Ascending aorta (tissue), 2 donors: Measurements from ENCODE around the gene SLC22A23. TPM values are rescaled to one million over a fixed set of nuclear protein-coding genes. Genes with fewer than 3 reads are reported as not detected.

Experiments used
- DNase-seq, 2 donors: peaks; one replicate each; pipeline ENCODE4 v3.0.0-alpha.2; 2019; ENCODE audit warnings: low spot score in 2 of 2
- H3K27ac ChIP-seq, 2 donors: fragments of 200-600 bp; sonication (generic); one replicate each; pipeline ENCODE4 v1.5.1; 2016 to 2017; ENCODE audit warnings: mild to moderate bottlenecking in 1 of 2
- H3K27me3 ChIP-seq: fragments of 200-600 bp; sonication (generic); one replicate; pipeline ENCODE4 v1.5.1; 2017
- H3K36me3 ChIP-seq, 2 donors: fragments of 200-600 bp; sonication (generic); one replicate each; pipeline ENCODE4 v1.5.1; 2016
- H3K4me1 ChIP-seq, 2 donors: fragments of 200-600 bp; sonication (generic); one replicate each; pipeline ENCODE4 v1.5.1; 2016 to 2017; ENCODE audit warnings: mild to moderate bottlenecking in 1 of 2
- H3K4me3 ChIP-seq, 2 donors: fragments of 200-600 bp; sonication (generic); one replicate each; pipeline ENCODE4 v1.5.1; 2016 to 2017; ENCODE audit warnings: mild to moderate bottlenecking in 1 of 2
- H3K9me3 ChIP-seq, 2 donors: fragments of 200-600 bp; sonication (generic); one replicate each; pipeline ENCODE4 v1.5.1; 2016
- intact Hi-C: fragments of 100-400 bp; cut with DNase I; formaldehyde crosslinking; loops from one replicate; pipeline ENCODE4 v1.15.1; 2023
- total RNA-seq: library from RNA; depleted of rRNA; stranded (reverse); fragments of >200 nt; gene quantifications from one replicate; pipeline ENCODE4 v1.1.0, GENCODE V29; 2016
- TF ChIP-seq, protein P1 (sequence below), 3 experiments: fragments of 200-600 bp in 2 of 3; fragments of 450-650 bp in 1 of 3; sonication (generic) in 2 of 3; IDR thresholded peaks; one replicate each; pipeline ENCODE4 v1.5.1; 2016 to 2019; ENCODE audit warnings: antibody characterized with exemption in 3 of 3, mild to moderate bottlenecking in 1 of 3, moderate library complexity in 1 of 3

Gene SLC22A23
- total RNA-seq, 1 donor from 2014 or later: 42.0 TPM

DNA sequence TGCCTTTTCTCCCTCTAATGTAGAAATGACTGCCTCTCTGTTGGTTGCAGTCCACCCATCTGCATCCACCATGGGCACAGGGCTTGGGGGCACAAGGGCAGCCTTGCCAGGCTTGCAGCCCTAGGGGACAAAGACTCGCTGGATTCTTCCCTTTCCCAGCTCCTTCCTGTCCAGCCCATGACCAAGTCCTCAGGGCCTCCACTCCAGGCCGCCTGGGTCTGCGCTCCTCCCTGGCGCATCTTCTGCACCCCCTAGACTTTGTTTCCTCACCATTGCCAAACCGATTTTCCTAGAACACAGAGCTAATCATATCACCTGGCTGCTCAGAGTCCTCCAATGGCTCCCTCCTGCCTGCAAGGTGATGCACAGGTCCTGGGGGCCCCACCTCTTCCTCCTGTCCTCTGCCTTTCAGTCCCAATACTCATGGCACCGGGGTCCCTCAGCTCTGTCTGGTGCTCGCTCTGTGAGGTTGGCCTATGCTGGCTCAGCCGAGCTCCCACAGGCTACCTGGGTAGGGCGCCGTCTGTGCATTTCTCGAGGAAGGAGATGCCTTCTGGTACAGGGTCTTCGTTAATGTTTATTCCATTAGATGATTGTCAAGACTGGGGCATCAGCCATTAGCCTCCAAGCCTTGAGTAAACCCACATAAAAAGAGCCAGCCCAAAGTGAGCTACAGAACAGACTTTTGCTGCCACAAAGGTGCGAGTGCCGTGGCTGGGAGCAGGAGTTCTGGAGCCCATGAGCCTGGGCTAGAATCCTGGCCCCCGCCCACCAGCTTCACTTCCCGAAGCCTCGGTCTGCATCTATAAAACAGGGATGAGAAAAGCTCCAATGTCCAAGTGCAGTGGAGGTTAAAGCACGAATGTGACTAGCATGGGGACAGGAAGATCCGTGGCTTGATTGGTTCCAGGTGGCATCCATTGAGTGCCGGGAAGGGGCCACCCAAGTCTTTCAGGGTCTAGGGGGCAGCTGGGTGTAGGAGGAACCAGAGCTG, 180.4 kb downstream of the SLC22A23 start:
- Histone ChIP-seq H3K36me3 (peaks cover 10 to 11% of the 10 kb centered on the region in 2 donors), H3K27me3 (no peaks in the 10 kb centered on the region), H3K9me3 (no peaks in the 10 kb centered on the region), H3K4me1 (peaks cover 0 to 2% of the 10 kb centered on the region in 2 donors), H3K27ac (no peak overlapping the region), H3K4me3 (no peak overlapping the region)
- intact Hi-C loops: loop anchor here (5.0 kb wide), 3 partner anchors 716 to 881 kb away; no protein-coding TSS in a partner anchor
- DNase-seq: no peak
- TF ChIP-seq, protein P1, sequence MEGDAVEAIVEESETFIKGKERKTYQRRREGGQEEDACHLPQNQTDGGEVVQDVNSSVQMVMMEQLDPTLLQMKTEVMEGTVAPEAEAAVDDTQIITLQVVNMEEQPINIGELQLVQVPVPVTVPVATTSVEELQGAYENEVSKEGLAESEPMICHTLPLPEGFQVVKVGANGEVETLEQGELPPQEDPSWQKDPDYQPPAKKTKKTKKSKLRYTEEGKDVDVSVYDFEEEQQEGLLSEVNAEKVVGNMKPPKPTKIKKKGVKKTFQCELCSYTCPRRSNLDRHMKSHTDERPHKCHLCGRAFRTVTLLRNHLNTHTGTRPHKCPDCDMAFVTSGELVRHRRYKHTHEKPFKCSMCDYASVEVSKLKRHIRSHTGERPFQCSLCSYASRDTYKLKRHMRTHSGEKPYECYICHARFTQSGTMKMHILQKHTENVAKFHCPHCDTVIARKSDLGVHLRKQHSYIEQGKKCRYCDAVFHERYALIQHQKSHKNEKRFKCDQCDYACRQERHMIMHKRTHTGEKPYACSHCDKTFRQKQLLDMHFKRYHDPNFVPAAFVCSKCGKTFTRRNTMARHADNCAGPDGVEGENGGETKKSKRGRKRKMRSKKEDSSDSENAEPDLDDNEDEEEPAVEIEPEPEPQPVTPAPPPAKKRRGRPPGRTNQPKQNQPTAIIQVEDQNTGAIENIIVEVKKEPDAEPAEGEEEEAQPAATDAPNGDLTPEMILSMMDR (IDR thresholded peaks at IDR 0.05): no peak

DNA sequence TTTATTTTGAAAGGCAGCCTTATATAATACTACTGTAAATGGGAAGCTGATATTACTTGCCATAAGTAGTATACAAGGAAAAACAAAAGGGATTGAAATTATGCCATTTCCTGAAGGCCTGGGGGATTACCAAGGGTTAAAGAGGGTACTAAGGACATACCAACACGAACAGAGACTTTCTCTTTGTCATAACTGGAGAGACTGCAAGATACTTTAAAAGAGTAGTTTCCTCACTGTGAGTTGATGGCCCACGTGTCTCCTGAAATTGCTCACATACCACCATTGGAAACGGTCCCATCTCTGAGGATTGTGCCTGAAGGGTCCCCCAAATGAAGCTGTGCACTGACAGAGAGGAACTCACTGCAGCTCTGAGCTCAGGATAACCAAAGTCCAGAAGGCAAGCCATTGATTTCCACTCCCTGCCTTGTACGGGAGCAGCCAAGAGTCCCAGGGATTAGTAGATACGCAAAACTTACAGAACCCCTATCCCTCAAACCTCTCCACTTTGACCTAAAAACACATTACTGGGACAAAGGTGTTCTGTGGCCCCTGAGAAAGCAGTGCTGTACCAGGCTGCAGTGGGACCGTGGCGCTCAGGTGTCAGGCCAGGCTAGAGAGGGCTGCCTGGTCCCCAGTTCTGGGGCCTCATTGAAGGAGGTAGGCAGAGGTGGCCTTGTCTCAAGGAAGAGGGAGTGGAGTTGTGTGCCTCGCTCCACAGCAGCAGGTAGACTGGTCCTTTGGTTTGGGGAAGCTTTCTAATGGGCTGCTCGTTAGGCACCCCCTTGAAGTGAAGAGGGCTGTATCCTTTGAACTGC, 182.9 kb downstream of the SLC22A23 start:
- no peak for DNase-seq
- Histone ChIP-seq H3K4me1 (no peaks in the 10 kb centered on the region), H3K9me3 (no peaks in the 10 kb centered on the region), H3K27ac (no peak overlapping the region), H3K4me3 (no peak overlapping the region), H3K27me3 (no peaks in the 10 kb centered on the region), H3K36me3 (peaks cover 24 to 34% of the 10 kb centered on the region in 2 donors)
- intact Hi-C loops: no loop called here
- TF ChIP-seq, protein P1 (IDR thresholded peaks at IDR 0.05): no peak

DNA sequence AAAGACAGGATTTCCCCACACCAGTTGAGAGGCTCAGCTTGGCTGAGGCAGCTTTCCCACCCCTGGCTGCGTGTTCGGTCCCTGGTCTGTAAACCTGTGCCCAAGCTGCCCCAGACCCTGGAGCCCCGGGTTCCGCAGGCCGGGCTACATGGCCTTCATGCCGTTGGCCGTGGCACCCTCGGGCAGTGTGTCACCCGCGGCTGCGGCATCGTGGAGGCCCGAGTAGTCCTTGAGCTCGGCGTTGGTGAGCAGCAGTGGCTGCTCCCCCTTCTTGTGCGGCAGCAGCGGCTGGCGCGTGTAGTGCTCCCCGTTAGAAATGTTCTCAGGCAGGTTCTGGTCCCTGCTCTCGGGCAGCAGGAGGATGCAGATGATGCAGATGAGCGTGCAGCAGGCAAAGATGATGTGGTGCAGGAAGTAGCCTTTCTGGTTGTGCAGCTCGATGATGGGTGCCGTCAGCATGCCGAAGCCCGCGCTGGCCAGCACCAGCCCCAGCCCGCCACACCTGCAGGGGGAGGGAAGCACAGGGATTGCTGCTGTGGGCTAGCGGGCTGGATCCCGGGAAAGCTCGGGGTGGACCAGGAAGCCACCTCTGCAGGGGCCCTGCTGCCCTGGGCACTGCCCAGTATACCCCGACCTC, 183.8 kb downstream of the SLC22A23 start:
- TF ChIP-seq, protein P1 (IDR thresholded peaks at IDR 0.05): no peak
- peaks cover 24 to 38% of the 10 kb centered on the region in 2 donors for H3K36me3 ChIP-seq
- H3K27me3 ChIP-seq: no peaks in the 10 kb centered on the region
- no peak overlapping the region for H3K27ac ChIP-seq
- intact Hi-C loops: no loop called here
- H3K4me1 ChIP-seq: no peaks in the 10 kb centered on the region
- DNase-seq: no peak
- H3K9me3 ChIP-seq: no peaks in the 10 kb centered on the region
- no peak overlapping the region for H3K4me3 ChIP-seq

DNA sequence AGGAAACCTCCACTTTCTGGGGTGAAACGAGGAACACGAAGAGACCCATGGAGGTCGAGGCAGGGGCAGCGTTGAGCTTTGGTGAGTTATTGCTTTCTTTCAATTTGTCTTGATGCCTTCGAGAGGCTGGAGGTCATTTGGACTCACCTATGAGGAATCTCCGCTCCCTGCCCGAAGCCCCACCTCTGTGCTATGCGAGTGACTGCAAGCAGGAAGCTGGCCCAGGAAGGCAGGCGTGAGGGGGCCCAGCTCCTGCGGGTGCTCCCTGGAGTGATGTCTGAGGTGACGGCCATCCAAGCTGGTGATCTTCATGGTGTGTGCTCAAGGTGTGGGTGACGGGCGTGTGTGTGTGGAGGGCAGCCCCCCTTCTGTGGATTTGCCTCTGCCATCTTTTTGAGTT, 185.1 kb downstream of the SLC22A23 start:
- H3K4me3 ChIP-seq: no peak overlapping the region
- no peaks in the 10 kb centered on the region for H3K9me3 ChIP-seq
- H3K4me1 ChIP-seq: no peaks in the 10 kb centered on the region
- no peaks in the 10 kb centered on the region for H3K27me3 ChIP-seq
- H3K36me3 ChIP-seq: peaks cover 24 to 39% of the 10 kb centered on the region in 2 donors
- TF ChIP-seq, protein P1 (IDR thresholded peaks at IDR 0.05): no peak
- intact Hi-C loops: no loop called here
- DNase-seq: no peak
- H3K27ac ChIP-seq: no peak overlapping the region

DNA sequence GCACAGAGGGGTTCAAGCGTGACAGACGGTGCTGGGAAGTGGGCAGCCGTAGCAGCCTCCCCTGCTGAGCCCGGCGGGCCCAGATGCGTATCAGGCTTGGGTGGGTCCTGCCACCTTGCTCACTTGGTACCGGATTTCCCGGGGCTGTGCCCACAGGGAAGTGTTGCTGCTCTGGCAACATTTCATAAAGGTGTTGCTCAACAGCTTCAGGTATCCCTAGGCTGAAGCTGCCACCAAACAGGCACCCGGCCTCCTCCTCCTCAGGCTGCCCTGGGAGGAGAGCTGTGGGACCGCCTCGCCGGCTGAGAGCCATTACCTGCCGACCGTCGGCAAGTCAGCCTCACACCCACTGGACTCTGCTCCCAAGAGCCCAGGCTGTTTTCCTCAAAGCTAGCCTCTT, 186.6 kb downstream of the SLC22A23 start:
- Histone ChIP-seq H3K9me3 (no peaks in the 10 kb centered on the region), H3K4me1 (no peaks in the 10 kb centered on the region), H3K27me3 (no peaks in the 10 kb centered on the region), H3K27ac (no peak overlapping the region), H3K36me3 (peaks cover 24 to 39% of the 10 kb centered on the region in 2 donors), H3K4me3 (no peak overlapping the region)
- TF ChIP-seq, protein P1 (IDR thresholded peaks at IDR 0.05): no peak
- intact Hi-C loops: no loop called here
- DNase-seq: no peak
